Tibial nerve (tissue), 4 donors: ENCODE data around the gene RAI1. TPM values are rescaled to one million over a fixed set of nuclear protein-coding genes. Genes with fewer than 3 reads are reported as not detected.

ENCODE experiments used
- DNase-seq, 2 donors: peaks; one replicate each; pipeline ENCODE4 v3.0.0-alpha.2; 2019; ENCODE audit warnings: low spot score in 2 of 2
- H3K27ac ChIP-seq, 4 donors: fragments of 200-600 bp; sonication (generic) in 3 of 4; one replicate each; pipeline ENCODE4 v1.5.1; 2017 to 2019; ENCODE audit warnings: mild to moderate bottlenecking in 1 of 4
- H3K27me3 ChIP-seq, 2 donors: fragments of 200-600 bp; sonication (generic) in 1 of 2; one replicate each; pipeline versions ENCODE4 v1.5.1 to v1.6.0; 2017 to 2019
- H3K36me3 ChIP-seq, 3 donors: fragments of 200-600 bp; sonication (generic); one replicate each; pipeline ENCODE4 v1.5.1; 2018 to 2019
- H3K4me1 ChIP-seq, 4 donors: fragments of 200-600 bp; sonication (generic) in 3 of 4; one replicate each; pipeline ENCODE4 v1.5.1; 2017 to 2019
- H3K4me3 ChIP-seq, 4 donors: fragments of 200-600 bp; sonication (generic) in 3 of 4; one replicate each; pipeline ENCODE4 v1.5.1; 2017 to 2019; ENCODE audit warnings: mild to moderate bottlenecking in 1 of 4, moderate library complexity in 1 of 4
- H3K9me3 ChIP-seq, 4 donors: fragments of 200-600 bp; sonication (generic) in 3 of 4; one replicate each; pipeline ENCODE4 v1.5.1; 2017 to 2019
- EP300 ChIP-seq, 2 donors: sonication (generic); formaldehyde crosslinking; IDR thresholded peaks; one replicate each; pipeline ENCODE4 v1.6.1; 2017; ENCODE audit warnings: antibody characterized with exemption in 2 of 2, mild to moderate bottlenecking in 1 of 2
- POLR2A ChIP-seq, 2 donors: fragments of 450-650 bp; IDR thresholded peaks; one replicate each; pipeline ENCODE4 v1.6.1; 2017; ENCODE audit warnings: antibody characterized with exemption in 2 of 2, mild to moderate bottlenecking in 2 of 2, moderate library complexity in 2 of 2
- WGBS, 2 donors: methylation state at CpG; one replicate each; pipeline ENCODE4 v1.1.5; 2018; 5-methylcytosine and 5-hydroxymethylcytosine counted together
- total RNA-seq, 4 donors: library from RNA; depleted of rRNA; stranded (reverse); fragments of >200 nt; gene quantifications; one replicate each; pipeline ENCODE4 v1.1.0, GENCODE V29; 2016
- TF ChIP-seq, protein P1 (sequence below), 5 experiments: fragments of 200-600 bp in 3 of 5; fragments of 450-650 bp in 2 of 5; sonication (generic) in 3 of 5; IDR thresholded peaks; one replicate each; pipeline ENCODE4 v1.5.1; 2016 to 2019; ENCODE audit warnings: antibody characterized with exemption in 5 of 5, mild to moderate bottlenecking in 3 of 5, moderate library complexity in 2 of 5

The RAI1 gene
- total RNA-seq, 4 donors from 2014 or later = 32.9 to 52.7 (median 45.9) TPM

DNA sequence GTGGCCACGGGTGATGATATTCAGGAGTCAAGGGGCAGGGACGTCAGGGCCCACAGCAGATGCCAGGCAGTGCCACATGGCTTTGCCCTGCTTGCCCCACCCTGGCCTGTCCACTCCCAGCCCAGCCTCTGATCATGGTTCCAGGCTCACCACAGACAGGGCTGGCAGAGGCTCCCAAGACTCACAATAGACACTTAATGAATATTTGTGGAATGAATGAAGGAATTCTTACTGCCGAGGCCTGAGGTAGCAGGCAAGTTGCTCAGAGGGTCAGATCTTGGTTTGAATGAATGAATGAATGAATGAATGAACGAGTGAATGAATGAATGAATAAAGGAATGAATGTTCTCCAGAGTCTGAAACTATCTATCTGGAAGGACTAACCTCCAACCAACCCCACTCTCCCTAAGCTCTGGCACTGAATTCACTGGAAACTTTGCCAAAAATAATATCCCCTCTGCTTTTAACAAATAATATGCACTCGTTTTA is 60.9 kb downstream of the RAI1 start:
- WGBS, 2 donors = 23 to 27% methylated on average over 5 of the region's 5 CpGs
- no peak for TF ChIP-seq EP300 (IDR thresholded peaks at IDR 0.05)
- TF ChIP-seq, protein P1, sequence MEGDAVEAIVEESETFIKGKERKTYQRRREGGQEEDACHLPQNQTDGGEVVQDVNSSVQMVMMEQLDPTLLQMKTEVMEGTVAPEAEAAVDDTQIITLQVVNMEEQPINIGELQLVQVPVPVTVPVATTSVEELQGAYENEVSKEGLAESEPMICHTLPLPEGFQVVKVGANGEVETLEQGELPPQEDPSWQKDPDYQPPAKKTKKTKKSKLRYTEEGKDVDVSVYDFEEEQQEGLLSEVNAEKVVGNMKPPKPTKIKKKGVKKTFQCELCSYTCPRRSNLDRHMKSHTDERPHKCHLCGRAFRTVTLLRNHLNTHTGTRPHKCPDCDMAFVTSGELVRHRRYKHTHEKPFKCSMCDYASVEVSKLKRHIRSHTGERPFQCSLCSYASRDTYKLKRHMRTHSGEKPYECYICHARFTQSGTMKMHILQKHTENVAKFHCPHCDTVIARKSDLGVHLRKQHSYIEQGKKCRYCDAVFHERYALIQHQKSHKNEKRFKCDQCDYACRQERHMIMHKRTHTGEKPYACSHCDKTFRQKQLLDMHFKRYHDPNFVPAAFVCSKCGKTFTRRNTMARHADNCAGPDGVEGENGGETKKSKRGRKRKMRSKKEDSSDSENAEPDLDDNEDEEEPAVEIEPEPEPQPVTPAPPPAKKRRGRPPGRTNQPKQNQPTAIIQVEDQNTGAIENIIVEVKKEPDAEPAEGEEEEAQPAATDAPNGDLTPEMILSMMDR (IDR thresholded peaks at IDR 0.05) = no peak
- TF ChIP-seq POLR2A (IDR thresholded peaks at IDR 0.05) = no peak
- H3K27me3 ChIP-seq = no peaks in the 10 kb centered on the region
- no peak overlapping the region for H3K4me3 ChIP-seq
- H3K36me3 ChIP-seq = no peaks in the 10 kb centered on the region
- no peak for DNase-seq
- no peaks in the 10 kb centered on the region for H3K9me3 ChIP-seq
- peak overlapping the region in 3 of 4 donors; percentile 68 to 83 (median 81) for H3K27ac ChIP-seq
- H3K4me1 ChIP-seq = peaks cover 0 to 70% (median 49%) of the 10 kb centered on the region in 4 donors

DNA sequence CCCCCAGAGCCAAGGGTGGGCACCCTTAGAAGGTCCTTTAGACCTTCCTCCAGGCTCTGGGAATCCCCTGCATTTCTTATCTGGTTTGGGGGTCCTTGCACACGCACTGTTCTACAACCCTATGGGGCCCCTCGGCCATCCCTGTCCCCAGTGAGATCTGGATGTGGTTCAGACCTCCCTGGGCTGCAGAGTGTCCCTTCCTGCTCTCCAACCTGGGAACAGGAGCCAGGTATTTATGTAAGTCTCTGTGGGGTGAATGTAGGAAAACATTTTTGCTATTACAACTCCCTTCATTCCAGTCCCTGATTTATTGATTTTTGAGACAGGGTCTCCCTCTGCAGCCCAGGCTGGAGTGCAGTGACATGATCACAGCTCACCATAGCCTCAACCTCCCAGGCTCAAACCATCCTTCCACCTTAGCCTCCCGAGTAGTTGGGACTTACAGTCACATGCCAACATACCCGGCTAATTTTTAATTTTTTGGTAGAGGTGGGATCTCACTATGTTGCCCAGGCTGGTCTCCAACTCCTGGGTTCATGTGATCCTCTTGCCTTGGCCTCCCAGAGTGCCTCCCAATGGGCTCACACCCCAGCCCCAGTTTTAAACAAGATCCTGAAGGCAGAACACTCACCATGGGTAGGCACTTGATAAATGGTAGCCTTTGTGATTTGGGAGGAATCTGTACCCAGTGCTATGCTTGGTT is 61.6 kb downstream of the RAI1 start:
- H3K27me3 ChIP-seq = no peaks in the 10 kb centered on the region
- H3K27ac ChIP-seq = peak overlapping the region in 1 of 4 donors; percentile 81

DNA sequence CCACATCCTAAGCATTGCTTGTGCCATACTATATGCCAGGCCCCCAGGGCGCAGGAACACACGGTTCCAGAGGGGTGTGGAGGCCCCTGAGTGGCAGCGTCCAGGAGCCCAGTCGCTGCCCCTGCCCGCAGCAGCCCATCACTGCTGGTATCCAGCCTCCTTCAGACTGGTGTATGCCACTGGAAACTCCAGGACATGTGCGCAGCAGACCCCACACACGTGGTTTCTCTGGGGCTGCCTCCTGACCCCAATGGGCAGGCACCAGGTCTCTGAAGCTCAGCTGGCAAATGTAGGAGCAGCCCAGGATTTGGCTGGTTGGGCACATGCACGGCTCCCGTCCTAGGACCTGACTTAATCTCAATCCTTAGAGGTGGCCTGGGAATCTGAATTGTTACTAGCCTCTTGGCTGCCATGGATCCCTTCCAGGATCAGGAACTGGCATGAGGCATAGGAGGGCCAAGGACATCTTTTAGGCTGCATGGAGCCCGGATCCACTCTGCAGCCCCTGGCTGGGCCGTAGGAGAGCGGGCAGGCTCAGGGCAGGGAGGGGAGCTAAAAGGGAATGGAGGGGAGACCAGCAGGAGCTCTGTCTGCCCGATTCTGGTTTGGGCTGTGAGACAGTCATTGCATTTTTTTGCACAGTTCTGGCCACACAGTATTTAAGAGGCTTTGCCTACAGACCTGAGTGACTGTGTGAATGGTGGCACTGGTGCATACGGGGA is 62.3 kb downstream of the RAI1 start:
- H3K4me3 ChIP-seq = no peak overlapping the region
- 86 to 89% methylated on average over 7 to 12 of the region's 14 CpGs for WGBS, 2 donors
- no peak for TF ChIP-seq POLR2A (IDR thresholded peaks at IDR 0.05)
- no peak for TF ChIP-seq EP300 (IDR thresholded peaks at IDR 0.05)
- no peaks in the 10 kb centered on the region for H3K27me3 ChIP-seq
- no peak for DNase-seq
- H3K4me1 ChIP-seq = peaks cover 0 to 61% (median 37%) of the 10 kb centered on the region in 4 donors
- no peaks in the 10 kb centered on the region for H3K36me3 ChIP-seq
- H3K9me3 ChIP-seq = no peaks in the 10 kb centered on the region
- no peak overlapping the region for H3K27ac ChIP-seq

More for the DNA sequence above, 61.6 kb downstream of the RAI1 start:
- DNase-seq = no peak
- TF ChIP-seq, protein P1 (IDR thresholded peaks at IDR 0.05) = no peak
- TF ChIP-seq EP300 (IDR thresholded peaks at IDR 0.05) = no peak
- no peak for TF ChIP-seq POLR2A (IDR thresholded peaks at IDR 0.05)
- Histone ChIP-seq H3K4me1 (peaks cover 0 to 68% (median 44%) of the 10 kb centered on the region in 4 donors), H3K36me3 (no peaks in the 10 kb centered on the region), H3K4me3 (no peak overlapping the region), H3K9me3 (no peaks in the 10 kb centered on the region)
- 65% methylated on average over 4 of the region's 4 CpGs for WGBS, 2 donors

DNA sequence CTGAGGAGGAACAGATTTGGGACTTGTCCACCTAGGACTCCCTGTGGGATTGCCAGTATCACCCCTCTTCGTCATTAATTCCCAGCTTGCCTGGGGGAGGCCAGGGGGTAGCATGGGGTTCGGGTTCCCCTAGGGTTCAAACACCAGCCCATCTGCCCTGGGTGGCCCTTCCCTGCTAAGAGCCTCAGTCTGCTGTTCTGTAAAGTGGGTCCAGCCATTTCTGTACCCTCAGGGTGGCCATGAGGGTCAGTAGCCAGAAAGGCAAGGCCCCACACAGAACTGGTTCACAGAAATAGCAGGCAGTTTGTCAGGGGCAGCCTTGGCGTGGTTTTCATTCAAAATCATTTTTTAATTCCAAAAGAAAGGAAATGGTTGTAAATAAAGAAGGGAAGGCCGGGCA is 62.9 kb downstream of the RAI1 start:
- no peaks in the 10 kb centered on the region for H3K9me3 ChIP-seq
- 89 to 94% methylated on average over 4 of the region's 4 CpGs for WGBS, 2 donors
- DNase-seq = no peak
- TF ChIP-seq, protein P1 (IDR thresholded peaks at IDR 0.05) = no peak
- no peak for TF ChIP-seq EP300 (IDR thresholded peaks at IDR 0.05)
- TF ChIP-seq POLR2A (IDR thresholded peaks at IDR 0.05) = no peak
- no peak overlapping the region for H3K27ac ChIP-seq
- H3K36me3 ChIP-seq = no peaks in the 10 kb centered on the region
- peaks cover 0 to 60% (median 31%) of the 10 kb centered on the region in 4 donors for H3K4me1 ChIP-seq
- H3K4me3 ChIP-seq = no peak overlapping the region
- H3K27me3 ChIP-seq = no peaks in the 10 kb centered on the region

DNA sequence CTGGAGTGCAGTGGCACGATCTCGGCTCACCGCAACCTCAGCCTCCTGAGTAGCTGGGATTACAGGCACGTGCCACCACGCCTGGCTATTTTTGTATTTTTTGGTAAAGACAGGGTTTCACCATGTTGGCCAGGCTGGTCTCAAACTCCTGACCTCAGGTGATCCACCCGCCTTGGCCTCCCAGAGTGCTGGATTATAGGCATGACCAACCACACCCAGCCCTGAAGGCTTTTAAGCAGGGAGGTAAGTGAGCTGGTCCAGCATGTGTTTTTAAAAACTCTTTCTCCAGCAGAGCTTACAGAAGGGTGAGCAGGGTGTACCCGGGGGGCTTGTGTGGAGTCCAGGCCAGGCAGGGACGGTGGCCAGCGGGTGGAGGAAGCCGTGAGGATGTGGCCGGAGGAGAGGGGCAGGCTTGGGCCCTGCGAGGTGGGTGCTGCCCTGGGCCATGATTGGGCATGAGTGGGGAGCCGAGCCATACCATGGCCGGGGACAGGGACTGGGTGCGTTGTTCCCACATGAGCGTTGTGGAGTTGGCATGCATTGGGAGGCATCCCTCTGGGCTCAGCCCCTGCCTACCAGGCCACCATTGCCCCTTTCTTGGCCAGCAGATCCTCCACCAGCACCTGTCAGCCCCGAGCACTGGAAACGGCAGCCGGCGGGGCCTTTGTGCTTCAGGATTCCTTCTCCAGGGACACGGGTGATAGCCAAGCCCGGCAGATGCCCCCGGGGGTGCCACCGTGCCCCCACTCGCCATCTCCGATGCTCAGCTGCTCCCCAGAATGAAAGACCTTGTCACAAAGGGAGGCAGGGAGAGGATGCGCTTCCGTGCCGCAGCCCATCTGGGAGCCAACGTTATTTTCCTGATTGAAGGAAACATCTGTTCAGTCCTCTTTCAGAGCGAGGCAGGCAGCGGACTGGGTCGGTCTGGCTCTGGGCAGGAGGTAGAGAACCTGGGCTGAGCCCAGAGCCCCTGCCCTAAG is 64.5 kb downstream of the RAI1 start:
- H3K27ac ChIP-seq = peak overlapping the region in 2 of 4 donors; percentile 31 to 34
- WGBS, 2 donors = 78 to 87% methylated on average over 31 to 32 of the region's 33 CpGs
- no peaks in the 10 kb centered on the region for H3K36me3 ChIP-seq
- TF ChIP-seq POLR2A (IDR thresholded peaks at IDR 0.05) = no peak
- peaks cover 0 to 58% (median 19%) of the 10 kb centered on the region in 4 donors for H3K4me1 ChIP-seq
- no peak overlapping the region for H3K4me3 ChIP-seq
- DNase-seq = no peak
- H3K9me3 ChIP-seq = no peaks in the 10 kb centered on the region
- H3K27me3 ChIP-seq = no peaks in the 10 kb centered on the region
